ENCODE data around the gene COMMD9.

The COMMD9 gene

GRCh38 chr11:36249246-36249645, 40.0 kb downstream of the COMMD9 start:
- Histone ChIP-seq H3K36me3 (no peaks in the 10 kb centered on the region), H3K9me3 (ENCODE audit: severe bottlenecking) (no peaks in the 10 kb centered on the region), H3K27ac (no peak overlapping the region), H3K4me3 (ENCODE audit: low read depth, low read length) (no peak overlapping the region), H3K27me3 (ENCODE audit: insufficient read depth, low read depth, severe bottlenecking) (no peaks in the 10 kb centered on the region)
- no peak for DNase-seq
- no peak for TF ChIP-seq CTCF (IDR thresholded peaks at IDR 0.05; ENCODE audit: low read depth, low read length)

GRCh38 chr11:36248436-36248835, 40.8 kb downstream of the COMMD9 start:
- no peak for TF ChIP-seq CTCF (IDR thresholded peaks at IDR 0.05; ENCODE audit: low read depth, low read length)
- H3K27ac ChIP-seq: no peak overlapping the region
- no peak overlapping the region for H3K4me3 ChIP-seq (ENCODE audit: low read depth, low read length)
- H3K27me3 ChIP-seq (ENCODE audit: insufficient read depth, low read depth, severe bottlenecking): no peaks in the 10 kb centered on the region
- no peaks in the 10 kb centered on the region for H3K9me3 ChIP-seq (ENCODE audit: severe bottlenecking)
- no peaks in the 10 kb centered on the region for H3K36me3 ChIP-seq
- DNase-seq: no peak

GRCh38 chr11:36247493-36247892, 41.7 kb downstream of the COMMD9 start:
- DNase-seq: no peak
- Histone ChIP-seq H3K27me3 (ENCODE audit: insufficient read depth, low read depth, severe bottlenecking) (no peaks in the 10 kb centered on the region), H3K27ac (no peak overlapping the region), H3K4me3 (ENCODE audit: low read depth, low read length) (no peak overlapping the region), H3K9me3 (ENCODE audit: severe bottlenecking) (no peaks in the 10 kb centered on the region), H3K36me3 (no peaks in the 10 kb centered on the region)
- no peak for TF ChIP-seq CTCF (IDR thresholded peaks at IDR 0.05; ENCODE audit: low read depth, low read length)

GRCh38 chr11:36243641-36244040, 45.6 kb downstream of the COMMD9 start:
- no peak overlapping the region for H3K4me3 ChIP-seq (ENCODE audit: low read depth, low read length)
- no peak overlapping the region for H3K27ac ChIP-seq
- H3K9me3 ChIP-seq (ENCODE audit: severe bottlenecking): no peaks in the 10 kb centered on the region
- H3K36me3 ChIP-seq: no peaks in the 10 kb centered on the region
- no peaks in the 10 kb centered on the region for H3K27me3 ChIP-seq (ENCODE audit: insufficient read depth, low read depth, severe bottlenecking)
- TF ChIP-seq CTCF (IDR thresholded peaks at IDR 0.05; ENCODE audit: low read depth, low read length): no peak
- no peak for DNase-seq

GRCh38 chr11:36241497-36241896, 47.7 kb downstream of the COMMD9 start:
- Histone ChIP-seq H3K4me3 (ENCODE audit: low read depth, low read length) (no peak overlapping the region), H3K27me3 (ENCODE audit: insufficient read depth, low read depth, severe bottlenecking) (no peaks in the 10 kb centered on the region), H3K9me3 (ENCODE audit: severe bottlenecking) (no peaks in the 10 kb centered on the region), H3K36me3 (no peaks in the 10 kb centered on the region), H3K27ac (no peak overlapping the region)
- TF ChIP-seq CTCF (IDR thresholded peaks at IDR 0.05; ENCODE audit: low read depth, low read length): no peak
- DNase-seq: no peak

- no peak overlapping the region for H3K4me3 ChIP-seq (ENCODE audit: low read depth, low read length)
- no peak for TF ChIP-seq CTCF (IDR thresholded peaks at IDR 0.05; ENCODE audit: low read depth, low read length)
- no peak overlapping the region for H3K27ac ChIP-seq
- no peaks in the 10 kb centered on the region for H3K9me3 ChIP-seq (ENCODE audit: severe bottlenecking)
- DNase-seq: no peak
- H3K36me3 ChIP-seq: no peaks in the 10 kb centered on the region
- no peaks in the 10 kb centered on the region for H3K27me3 ChIP-seq (ENCODE audit: insufficient read depth, low read depth, severe bottlenecking)
These were observed 48.4 kb downstream of the COMMD9 start for GRCh38 chr11:36240801-36241200.

Measured in WERI-Rb-1 (cell line).